GM19025 (cell line): ENCODE data around the gene BCL7C.
"Not testable (repeated sequence)": the region's sequence is repeated elsewhere in the genome, so short reads cannot be mapped to it uniquely, and the experiment has no call there.

Experiments used
- ATAC-seq: cut with Tn5 transposase; IDR thresholded peaks from one replicate; pipeline ENCODE4 v1.9.1; 2021; ENCODE audit warnings: mild to moderate bottlenecking, low read depth, moderate library complexity; ENCODE audit not compliant: unreplicated experiment

BCL7C gene

GRCh38 chr16:30893744-30894539, at the start of gene BCL7C:
Gene BCL7C, minus strand, starts transcription at chr16:30894077. Its CDS starts 133 bp downstream, at chr16:30893944.
- ATAC-seq, result peak; percentile 77

GRCh38 chr16:30942426-30942806, 48.5 kb upstream of the BCL7C start:
- ATAC-seq, result no peak

- peak; percentile 87 for ATAC-seq
These were observed 47.9 kb upstream of the BCL7C start for GRCh38 chr16:30941600-30942425.

- not testable (repeated sequence) for ATAC-seq
These were observed 45.7 kb upstream of the BCL7C start for GRCh38 chr16:30939571-30939970.

GRCh38 chr16:30937692-30938091, 43.8 kb upstream of the BCL7C start:
- ATAC-seq, result no peak

- ATAC-seq, result no peak
These were observed 41.1 kb upstream of the BCL7C start for GRCh38 chr16:30934827-30935557.

GRCh38 chr16:30931068-30931650, 37.3 kb upstream of the BCL7C start:
- ATAC-seq, result no peak

- no peak for ATAC-seq
These were observed 36.3 kb upstream of the BCL7C start for GRCh38 chr16:30930160-30930571.

GRCh38 chr16:30929167-30929566, 35.3 kb upstream of the BCL7C start:
- no peak for ATAC-seq

- ATAC-seq, result no peak
These were observed 34.5 kb upstream of the BCL7C start for GRCh38 chr16:30928390-30928789.

- ATAC-seq, result no peak
These were observed 34.0 kb upstream of the BCL7C start for GRCh38 chr16:30927789-30928378.

GRCh38 chr16:30926937-30927788, 33.3 kb upstream of the BCL7C start:
- no peak for ATAC-seq

- ATAC-seq, result no peak
These were observed 32.3 kb upstream of the BCL7C start for GRCh38 chr16:30925995-30926811.

- no peak for ATAC-seq
These were observed 31.7 kb upstream of the BCL7C start for GRCh38 chr16:30925632-30925987.

- ATAC-seq, result no peak
These were observed 31.2 kb upstream of the BCL7C start for GRCh38 chr16:30924913-30925631.

GRCh38 chr16:30924076-30924912, 30.4 kb upstream of the BCL7C start:
- no peak for ATAC-seq

GRCh38 chr16:30923554-30924075, 29.7 kb upstream of the BCL7C start, which contains the start of gene FBXL19:
Gene FBXL19, plus strand, starts transcription at chr16:30923572. Its CDS starts 2,183 bp downstream, at chr16:30925755.
- ATAC-seq, result no peak
